Loucy (cell line): ENCODE measurements around the gene SEMA3D.

Experiments used
- H2AFZ ChIP-seq: fragments of 200-600 bp; sonication (generic); 2 replicates; pipeline ENCODE4 v1.6.0; 2016; ENCODE audit warnings: antibody characterized with exemption, mild to moderate bottlenecking, low read length, moderate library complexity
- H3F3A ChIP-seq: fragments of 200-600 bp; 2 replicates; pipeline ENCODE4 v1.6.0; 2016; ENCODE audit warnings: antibody characterized with exemption, low read depth, mild to moderate bottlenecking
- H3K27me3 ChIP-seq: fragments of 200-600 bp; sonication (generic); 2 replicates; pipeline ENCODE4 v1.6.1; 2014; ENCODE audit warnings: low read length, mild to moderate bottlenecking; ENCODE audit not compliant: insufficient read depth, poor library complexity, severe bottlenecking
- H3K36me3 ChIP-seq: fragments of 200-600 bp; sonication (generic); 2 replicates; pipeline ENCODE4 v1.6.1; 2016; ENCODE audit warnings: low read length; ENCODE audit not compliant: insufficient read depth
- H3K4me1 ChIP-seq: fragments of 200-600 bp; sonication (generic); 2 replicates; pipeline ENCODE4 v1.5.1; 2014; ENCODE audit warnings: low read length, mild to moderate bottlenecking; ENCODE audit not compliant: insufficient read depth, poor library complexity, severe bottlenecking
- H3K4me2 ChIP-seq: fragments of 200-600 bp; sonication (generic); 2 replicates; pipeline ENCODE4 v1.6.0; 2014; ENCODE audit warnings: antibody characterized with exemption, low read length, low read depth, mild to moderate bottlenecking; ENCODE audit not compliant: poor library complexity, severe bottlenecking
- H3K4me3 ChIP-seq: fragments of 200-600 bp; sonication (generic); 2 replicates; pipeline ENCODE4 v1.5.1; 2014; ENCODE audit warnings: low read length, mild to moderate bottlenecking, mixed read lengths; ENCODE audit not compliant: poor library complexity, severe bottlenecking
- H3K79me2 ChIP-seq: fragments of 200-600 bp; sonication (generic); 2 replicates; pipeline ENCODE4 v1.6.1; 2014; ENCODE audit warnings: low read length; ENCODE audit not compliant: insufficient read depth
- H3K9ac ChIP-seq: fragments of 200-600 bp; sonication (generic); 2 replicates; pipeline ENCODE4 v1.6.0; 2014; ENCODE audit warnings: mild to moderate bottlenecking, low read depth, low read length, moderate library complexity; ENCODE audit not compliant: poor library complexity, severe bottlenecking
- H3K9me2 ChIP-seq: fragments of 200-600 bp; sonication (generic); replicated peaks from 2 replicates; pipeline ENCODE4 v1.6.1; 2016; ENCODE audit warnings: low read depth, low read length, mixed read lengths
- H3K9me3 ChIP-seq: fragments of 200-600 bp; sonication (generic); 2 replicates; pipeline ENCODE4 v1.6.1; 2014; ENCODE audit warnings: mild to moderate bottlenecking, antibody characterized with exemption, low read length, low read depth; ENCODE audit not compliant: insufficient read depth
- H4K20me1 ChIP-seq: fragments of 200-600 bp; sonication (generic); 2 replicates; pipeline ENCODE4 v1.6.0; 2014; ENCODE audit warnings: antibody characterized with exemption, low read length, mild to moderate bottlenecking; ENCODE audit not compliant: insufficient read depth, poor library complexity, severe bottlenecking
- EZH2phosphoT487 ChIP-seq: fragments of 200-600 bp; IDR thresholded peaks from 2 replicates; pipeline ENCODE4 v1.6.1; 2018; ENCODE audit warnings: antibody characterized with exemption, mild to moderate bottlenecking, moderate library complexity, borderline replicate concordance
- TF ChIP-seq, protein P1 (sequence below): fragments of 200-600 bp; sonication (generic); conservative IDR thresholded peaks from 2 replicates; pipeline ENCODE4 v1.5.1; 2014; ENCODE audit warnings: mild to moderate bottlenecking, antibody characterized with exemption, low read length

Gene SEMA3D

DNA sequence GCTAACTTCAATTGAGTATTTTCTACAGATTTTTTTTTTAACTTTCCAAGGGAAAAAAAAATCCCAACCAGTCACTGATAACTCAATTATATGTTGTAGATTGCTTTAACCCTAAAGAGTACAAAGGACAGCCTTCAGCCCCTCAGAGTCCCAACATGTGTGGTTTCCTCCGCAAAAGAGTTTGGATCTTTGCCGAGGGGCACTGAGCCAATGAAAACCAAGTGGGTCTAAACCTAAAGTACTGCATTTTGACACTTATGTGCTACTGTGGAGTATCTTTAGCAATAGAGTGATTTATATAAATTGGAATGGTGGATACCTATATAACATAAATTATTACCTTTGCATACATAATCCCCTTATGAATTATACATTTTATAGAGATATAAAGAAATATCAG, 91.5 kb downstream of the SEMA3D start:
- Histone ChIP-seq H3K4me3 (no peak overlapping the region), H3F3A (no peaks in the 10 kb centered on the region), H3K27me3 (no peaks in the 10 kb centered on the region), H3K36me3 (no peaks in the 10 kb centered on the region), H3K4me2 (no peak overlapping the region), H3K9me2 (no peaks in the 10 kb centered on the region), H3K4me1 (no peaks in the 10 kb centered on the region), H4K20me1 (no peaks in the 10 kb centered on the region), H3K9me3 (no peaks in the 10 kb centered on the region), H3K79me2 (no peaks in the 10 kb centered on the region), H2AFZ (no peak overlapping the region), H3K9ac (no peak overlapping the region)
- TF ChIP-seq, protein P1, sequence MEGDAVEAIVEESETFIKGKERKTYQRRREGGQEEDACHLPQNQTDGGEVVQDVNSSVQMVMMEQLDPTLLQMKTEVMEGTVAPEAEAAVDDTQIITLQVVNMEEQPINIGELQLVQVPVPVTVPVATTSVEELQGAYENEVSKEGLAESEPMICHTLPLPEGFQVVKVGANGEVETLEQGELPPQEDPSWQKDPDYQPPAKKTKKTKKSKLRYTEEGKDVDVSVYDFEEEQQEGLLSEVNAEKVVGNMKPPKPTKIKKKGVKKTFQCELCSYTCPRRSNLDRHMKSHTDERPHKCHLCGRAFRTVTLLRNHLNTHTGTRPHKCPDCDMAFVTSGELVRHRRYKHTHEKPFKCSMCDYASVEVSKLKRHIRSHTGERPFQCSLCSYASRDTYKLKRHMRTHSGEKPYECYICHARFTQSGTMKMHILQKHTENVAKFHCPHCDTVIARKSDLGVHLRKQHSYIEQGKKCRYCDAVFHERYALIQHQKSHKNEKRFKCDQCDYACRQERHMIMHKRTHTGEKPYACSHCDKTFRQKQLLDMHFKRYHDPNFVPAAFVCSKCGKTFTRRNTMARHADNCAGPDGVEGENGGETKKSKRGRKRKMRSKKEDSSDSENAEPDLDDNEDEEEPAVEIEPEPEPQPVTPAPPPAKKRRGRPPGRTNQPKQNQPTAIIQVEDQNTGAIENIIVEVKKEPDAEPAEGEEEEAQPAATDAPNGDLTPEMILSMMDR = no peak
- no peak for TF ChIP-seq EZH2phosphoT487

DNA sequence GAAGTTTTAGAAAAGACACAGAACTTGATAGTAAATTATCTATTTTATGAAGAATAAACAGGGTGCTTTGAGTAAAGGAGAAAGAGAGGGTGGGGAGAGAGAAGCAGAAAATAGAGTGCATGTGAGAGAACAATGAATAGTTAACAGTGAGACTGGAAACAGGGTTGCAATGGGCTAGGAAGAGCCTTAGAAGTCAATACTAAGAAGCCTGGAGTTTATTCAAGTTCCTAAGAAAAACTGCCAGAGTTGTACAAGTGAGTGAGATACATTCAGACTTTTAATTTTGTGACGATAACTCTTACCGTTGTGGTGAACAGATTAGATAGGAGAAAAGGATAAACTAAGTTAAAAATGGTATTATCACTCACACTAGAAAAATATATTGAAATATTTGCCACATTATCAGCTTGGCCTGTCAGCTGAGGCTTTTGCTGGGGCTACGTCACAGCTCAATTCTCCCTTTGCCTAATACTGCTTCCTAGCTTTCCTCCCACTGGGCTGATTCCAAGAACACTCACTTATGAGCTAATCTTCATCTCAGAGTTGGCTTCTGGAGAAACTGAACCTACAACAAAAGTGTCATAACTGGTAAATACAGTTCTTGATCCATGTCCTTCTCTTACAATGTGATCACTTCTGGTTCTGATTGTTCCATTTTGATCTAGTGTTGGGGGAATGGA, 92.7 kb downstream of the SEMA3D start:
- Histone ChIP-seq H3K4me1 (no peaks in the 10 kb centered on the region), H3K4me3 (no peak overlapping the region), H3K9me3 (no peaks in the 10 kb centered on the region), H3K79me2 (no peaks in the 10 kb centered on the region), H4K20me1 (no peaks in the 10 kb centered on the region), H3K4me2 (no peak overlapping the region), H2AFZ (no peak overlapping the region), H3K27me3 (no peaks in the 10 kb centered on the region), H3F3A (no peaks in the 10 kb centered on the region), H3K36me3 (no peaks in the 10 kb centered on the region), H3K9me2 (no peaks in the 10 kb centered on the region), H3K9ac (no peak overlapping the region)
- TF ChIP-seq, protein P1 = no peak
- no peak for TF ChIP-seq EZH2phosphoT487

DNA sequence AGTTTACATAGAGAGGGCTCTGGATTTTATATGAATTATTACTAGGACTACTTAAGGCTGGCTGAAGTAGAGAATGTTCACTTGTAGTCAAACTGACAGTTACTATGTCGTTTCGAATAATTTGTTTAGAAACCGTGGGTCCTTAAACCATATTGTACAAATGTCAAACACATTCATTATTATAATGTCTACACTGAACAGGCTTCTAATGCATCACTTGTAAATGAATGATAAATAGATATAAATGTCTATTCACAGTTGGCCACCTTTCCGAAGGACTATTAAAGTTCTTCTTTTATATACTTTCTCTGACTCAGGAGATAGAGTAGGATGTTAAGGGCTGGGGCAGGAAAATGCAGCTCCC, 95.3 kb downstream of the SEMA3D start:
- H2AFZ ChIP-seq = no peak overlapping the region
- H3K79me2 ChIP-seq = no peaks in the 10 kb centered on the region
- no peaks in the 10 kb centered on the region for H3K27me3 ChIP-seq
- H3K4me1 ChIP-seq = no peaks in the 10 kb centered on the region
- no peaks in the 10 kb centered on the region for H3F3A ChIP-seq
- H4K20me1 ChIP-seq = no peaks in the 10 kb centered on the region
- H3K36me3 ChIP-seq = no peaks in the 10 kb centered on the region
- H3K4me2 ChIP-seq = no peak overlapping the region
- H3K9ac ChIP-seq = no peak overlapping the region
- H3K9me3 ChIP-seq = no peaks in the 10 kb centered on the region
- H3K9me2 ChIP-seq = no peaks in the 10 kb centered on the region
- TF ChIP-seq, protein P1 = no peak
- TF ChIP-seq EZH2phosphoT487 = no peak
- H3K4me3 ChIP-seq = no peak overlapping the region
